GM21717 (cell line): ENCODE measurements around the gene KRT7.
"Not testable (repeated sequence)": the region's sequence is repeated elsewhere in the genome, so short reads cannot be mapped to it uniquely, and the experiment has no call there.

Experiments
- ATAC-seq: cut with Tn5 transposase; IDR thresholded peaks from one replicate; pipeline ENCODE4 v1.9.1; 2021; ENCODE audit warnings: mild to moderate bottlenecking, moderate library complexity; ENCODE audit not compliant: unreplicated experiment

Gene KRT7

DNA sequence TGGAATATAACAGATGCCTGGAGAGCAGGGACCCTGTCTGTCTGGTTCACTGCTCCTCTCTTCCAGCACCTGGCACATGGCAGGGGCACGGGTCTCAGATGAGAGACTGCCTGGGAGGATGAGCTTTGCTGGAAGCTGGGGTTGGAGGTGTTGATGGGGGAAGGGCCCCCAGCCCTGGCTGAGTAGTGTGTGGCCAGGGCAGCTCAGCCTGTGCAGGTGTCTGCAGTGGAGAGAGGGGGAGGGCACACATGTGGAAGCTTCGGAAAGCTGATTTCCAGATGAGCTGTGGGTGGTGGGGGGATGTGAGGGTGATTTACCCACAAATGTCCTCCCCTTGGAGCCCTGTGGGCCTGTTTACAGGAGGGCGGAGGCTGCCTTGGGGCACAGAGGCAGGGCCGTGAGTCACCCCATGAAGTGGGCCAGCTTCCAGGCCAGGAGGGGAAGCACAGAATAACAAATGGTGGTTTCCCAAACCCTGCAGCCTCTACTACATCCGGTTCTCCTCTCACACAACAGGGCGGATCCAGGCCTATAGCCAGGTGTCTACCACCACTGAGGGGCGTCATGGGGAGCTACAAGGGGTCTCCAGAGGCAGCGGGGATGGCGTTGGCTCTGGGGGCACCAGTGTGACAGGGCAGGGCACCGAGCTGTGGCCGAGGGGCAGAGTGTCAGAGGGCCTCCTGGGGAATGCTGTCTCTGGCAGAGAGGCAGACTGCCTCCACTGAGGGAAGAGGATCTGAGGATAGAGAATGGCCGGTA is 11.0 kb downstream of the KRT7 start:
- peak; percentile 90 for ATAC-seq

DNA sequence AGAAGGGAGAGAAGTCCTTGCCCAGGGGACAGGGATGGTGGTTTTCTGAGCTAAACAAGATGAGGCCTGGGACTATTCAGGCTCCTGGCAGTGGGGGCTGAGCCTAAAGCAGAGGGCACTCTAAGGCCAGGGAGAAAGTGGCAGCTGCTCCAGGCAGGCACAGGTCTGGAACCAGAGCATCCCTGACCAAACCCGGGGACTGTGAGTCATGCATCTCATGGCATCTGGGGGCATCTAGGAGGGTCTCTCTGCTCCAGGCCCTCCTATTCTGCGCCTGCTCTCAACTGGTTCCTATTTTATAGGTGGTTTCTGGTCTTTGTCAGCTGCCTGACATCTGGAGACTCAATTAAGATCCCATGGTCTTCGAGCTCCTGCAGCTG is 11.6 kb downstream of the KRT7 start:
- peak; percentile 5 for ATAC-seq

DNA sequence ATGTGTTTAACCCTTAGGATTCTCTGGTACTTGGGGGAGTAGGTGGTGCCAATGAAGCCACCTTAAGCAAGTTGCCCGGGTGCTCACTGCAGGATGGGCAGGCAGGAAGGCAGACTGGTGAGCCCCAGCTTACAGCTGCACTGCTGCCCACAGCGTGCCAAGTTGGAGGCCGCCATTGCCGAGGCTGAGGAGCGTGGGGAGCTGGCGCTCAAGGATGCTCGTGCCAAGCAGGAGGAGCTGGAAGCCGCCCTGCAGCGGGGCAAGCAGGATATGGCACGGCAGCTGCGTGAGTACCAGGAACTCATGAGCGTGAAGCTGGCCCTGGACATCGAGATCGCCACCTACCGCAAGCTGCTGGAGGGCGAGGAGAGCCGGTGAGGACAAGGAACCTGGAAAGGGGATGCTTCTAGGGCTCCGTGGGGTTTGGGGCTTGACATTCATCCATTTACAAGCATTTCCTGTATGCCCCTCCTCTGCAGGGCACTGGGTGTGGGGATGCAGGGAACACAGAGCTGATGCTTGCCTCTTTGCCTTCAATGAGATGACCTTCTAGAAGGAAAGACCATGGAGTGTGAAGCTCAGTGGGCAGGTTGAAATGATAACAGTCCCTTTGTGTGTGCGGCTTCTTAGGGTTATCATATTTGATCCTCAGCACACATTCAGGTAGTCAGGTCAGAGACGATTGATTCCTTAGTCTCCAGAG is 12.4 kb downstream of the KRT7 start:
- ATAC-seq: no peak

- no peak for ATAC-seq
Observed at GRCh38 chr12:52245962-52246569, 13.0 kb downstream of the KRT7 start.

- ATAC-seq: no peak
Observed at GRCh38 chr12:52246720-52247621, 13.9 kb downstream of the KRT7 start.

DNA sequence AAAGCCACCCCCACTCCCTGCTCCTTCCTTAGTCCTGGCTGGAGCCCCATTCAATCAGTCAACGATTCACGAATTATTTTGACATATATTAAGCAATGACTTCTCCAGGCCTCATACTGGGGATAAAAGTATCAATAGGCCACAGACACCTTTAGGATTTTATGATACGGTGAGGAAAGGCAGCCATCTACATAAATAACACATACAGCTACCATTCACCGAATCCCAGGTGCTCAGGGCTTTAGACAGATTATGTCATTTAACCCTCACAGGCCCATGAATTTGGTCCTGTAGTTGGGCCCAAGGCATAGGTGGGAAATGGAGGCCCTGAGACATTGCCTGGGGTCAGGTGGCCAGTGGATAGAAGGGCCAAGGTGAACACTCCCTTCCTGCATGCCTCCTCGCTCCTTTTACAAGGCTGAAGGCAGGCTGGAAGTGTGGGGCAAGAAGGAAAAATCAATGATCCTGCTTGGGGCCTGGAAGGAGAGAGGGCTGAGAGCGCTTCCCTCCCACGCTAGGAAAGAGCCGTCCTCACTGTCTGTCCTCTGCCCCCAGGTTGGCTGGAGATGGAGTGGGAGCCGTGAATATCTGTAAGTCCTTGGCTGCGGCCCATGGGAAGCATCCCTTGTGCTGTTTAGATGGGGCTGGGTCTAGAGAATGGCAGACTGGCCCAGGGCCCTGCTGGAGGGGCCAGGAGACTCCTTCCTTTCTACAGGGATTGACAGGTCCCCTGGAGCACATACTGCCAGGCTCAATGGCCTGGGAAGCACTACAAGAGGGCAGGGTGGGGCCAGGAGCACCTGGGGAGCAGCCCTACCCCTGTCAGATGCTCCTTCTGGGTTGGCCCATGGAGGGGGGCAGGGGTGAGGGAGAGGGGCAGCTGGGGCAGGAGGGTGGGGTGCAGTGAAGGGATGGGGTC is 14.8 kb downstream of the KRT7 start:
- ATAC-seq: no peak

GRCh38 chr12:52248541-52249461 is 15.8 kb downstream of the KRT7 start:
- no peak for ATAC-seq

DNA sequence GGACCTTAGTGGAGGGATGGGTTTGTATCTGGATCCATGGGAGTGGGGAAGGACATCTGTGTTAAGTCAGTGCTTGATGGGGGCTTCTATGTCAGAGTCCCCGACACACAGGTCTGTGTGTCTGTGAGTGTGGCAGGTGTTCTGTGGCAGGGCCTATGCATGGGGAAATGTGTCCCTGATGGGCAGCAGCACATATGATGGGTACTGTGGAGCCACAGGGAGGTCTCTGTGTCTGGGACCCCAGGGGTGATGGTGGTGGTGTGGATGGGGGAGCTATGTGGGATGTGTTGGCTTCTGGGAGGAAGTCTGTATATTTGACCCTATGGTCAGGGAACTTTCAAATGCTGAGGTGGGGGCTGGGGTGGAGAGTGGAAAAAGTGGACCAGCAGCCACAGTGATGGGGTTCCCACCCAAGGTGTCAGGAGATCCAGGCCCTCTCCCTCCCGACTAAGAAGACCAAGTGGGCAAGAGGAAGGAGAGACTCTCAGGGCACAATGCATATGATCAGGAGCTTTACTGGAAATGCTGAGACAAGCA is 16.5 kb downstream of the KRT7 start:
- no peak for ATAC-seq

- ATAC-seq: no peak
Observed at GRCh38 chr12:52250048-52250990, 17.3 kb downstream of the KRT7 start.

DNA sequence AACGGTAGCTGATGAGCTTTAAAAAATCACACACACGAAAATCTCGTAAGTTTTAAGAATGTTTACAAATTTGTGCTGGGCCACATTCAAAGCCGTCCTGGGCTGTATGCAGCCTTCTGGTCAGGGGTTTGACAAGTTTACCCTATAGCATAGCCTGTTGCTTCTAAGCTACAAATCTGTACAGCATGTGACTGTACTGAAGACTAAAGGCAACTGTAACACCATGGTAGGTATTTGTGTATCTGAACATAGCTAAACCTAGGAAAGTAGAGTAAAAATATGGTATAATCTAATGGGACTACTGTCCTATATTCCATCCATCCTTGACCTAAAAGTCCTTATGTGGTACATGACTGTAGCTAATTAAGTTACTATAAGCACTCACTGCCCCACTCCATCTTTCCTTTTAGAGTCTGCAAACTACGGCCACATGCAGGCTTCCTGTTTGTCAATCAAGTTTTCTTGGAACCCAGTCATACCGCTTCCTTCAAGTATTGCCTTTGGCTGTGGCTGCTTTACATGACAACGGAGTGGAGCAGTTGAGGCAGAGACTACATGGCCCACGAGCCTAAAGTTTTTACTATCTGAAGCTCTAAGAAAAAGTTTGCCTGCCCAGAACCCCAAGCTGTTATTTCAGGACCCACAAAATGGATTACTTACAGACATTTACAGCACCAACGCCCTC is 18.5 kb downstream of the KRT7 start:
- no peak for ATAC-seq

GRCh38 chr12:52252175-52252615 is 19.2 kb downstream of the KRT7 start:
- not testable (repeated sequence) for ATAC-seq

DNA sequence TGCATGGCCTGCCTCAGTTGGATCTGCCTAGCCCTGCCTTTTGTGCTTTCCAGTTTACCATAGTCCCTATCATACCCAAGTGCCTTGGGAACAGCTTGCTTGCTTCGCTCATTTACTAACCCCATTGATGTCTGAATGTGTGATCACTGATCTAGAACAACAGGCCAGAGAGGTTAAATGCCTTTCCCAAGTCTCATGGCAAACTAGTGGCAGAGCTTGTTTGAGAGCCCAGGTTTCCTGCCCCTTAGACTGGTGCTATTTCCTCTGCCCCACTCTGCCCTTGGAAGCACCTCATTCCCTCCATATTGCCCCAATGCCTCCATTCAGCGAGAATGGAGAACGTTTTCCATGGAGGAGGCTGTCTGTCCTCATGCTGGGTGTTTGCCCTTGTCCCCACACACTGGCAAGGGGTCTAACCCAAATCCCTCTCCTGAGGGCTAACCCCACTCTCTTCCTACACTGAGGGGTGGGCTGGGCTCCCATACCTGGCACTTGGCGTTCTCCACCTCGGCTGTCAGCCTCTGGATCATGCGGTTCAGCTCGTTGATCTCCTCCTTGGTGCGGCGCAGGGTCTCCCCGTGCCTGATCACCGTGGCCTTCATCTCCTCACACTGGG is 19.8 kb downstream of the KRT7 start:
- ATAC-seq: no peak

- ATAC-seq: no peak
Observed at GRCh38 chr12:52253391-52254179, 20.5 kb downstream of the KRT7 start.

GRCh38 chr12:52254180-52254964 is 21.3 kb downstream of the KRT7 start:
- no peak for ATAC-seq
